ENCODE measurements around the gene NT5C.

NT5C gene

DNA sequence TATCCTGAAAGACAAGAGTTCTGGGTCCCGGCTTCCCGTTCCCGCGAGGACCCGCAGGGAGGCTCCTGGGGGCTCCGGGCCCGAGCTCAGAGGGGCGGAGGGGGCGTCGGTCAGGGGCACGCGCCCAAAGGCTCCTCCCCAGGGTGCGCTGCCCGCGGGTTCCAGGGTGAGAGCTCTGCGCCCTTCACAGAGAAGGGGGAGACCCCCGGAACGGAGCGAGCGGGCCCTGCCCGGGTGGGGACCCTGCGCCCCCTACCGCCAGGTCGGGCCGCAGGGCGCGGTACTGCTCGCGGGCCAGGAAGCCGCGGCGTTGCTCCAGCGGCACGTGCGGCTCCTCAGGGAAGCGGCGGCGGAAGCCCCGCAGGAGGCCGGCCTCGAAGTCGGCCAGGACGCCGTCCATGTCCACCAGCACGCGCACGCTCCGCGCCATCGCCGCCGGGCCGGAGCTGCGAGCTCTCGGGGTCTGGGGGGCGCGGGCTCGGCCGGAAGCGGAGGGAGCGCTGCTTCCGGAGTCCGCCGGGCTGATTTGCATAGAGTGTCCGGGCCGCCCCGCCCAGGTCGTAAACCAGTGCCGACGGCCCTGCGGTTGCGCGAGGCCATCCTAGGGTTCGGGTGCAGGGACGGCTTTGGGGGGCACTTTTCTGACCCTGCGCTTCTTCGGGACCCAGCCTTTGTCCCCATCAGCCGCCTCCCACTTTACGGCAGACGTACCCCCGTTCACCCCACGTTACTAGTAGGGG is at the start of gene NT5C:
TSS of gene NT5C (minus strand) at position 465 of the 740 bp plus-strand sequence. CDS start at position 430, 35 bp downstream.
- TF ChIP-seq CTCF (IDR thresholded peaks at IDR 0.05; ENCODE audit: control insufficient read depth, insufficient read depth, low read depth, low read length, missing control alignments): peak; percentile 61
- no peak for DNase-seq (ENCODE audit: low read depth)
- peak within 1 kb of the TSS; percentile 74 for H3K4me3 ChIP-seq (ENCODE audit: control insufficient read depth, low read depth, low read length)

DNA sequence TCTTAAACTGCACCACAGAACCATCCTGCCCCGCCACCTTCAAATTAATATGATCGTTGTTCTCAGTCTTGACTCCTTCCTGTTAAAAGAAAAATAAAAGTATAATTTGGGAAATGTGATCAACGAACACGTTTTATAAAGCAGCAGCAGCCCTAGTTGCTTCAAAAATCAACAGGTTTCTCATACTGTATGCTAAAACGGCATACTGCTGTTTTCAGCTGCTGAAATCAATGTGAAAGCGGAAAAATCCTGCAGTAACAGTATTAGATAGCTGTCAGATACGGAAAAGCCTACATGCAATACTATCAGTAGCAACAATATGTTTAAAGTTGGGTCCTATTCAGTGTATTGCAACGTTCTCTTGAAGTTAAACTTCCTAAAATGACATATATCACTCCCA is 49.6 kb upstream of the NT5C start:
- no peak for DNase-seq (ENCODE audit: low read depth)
- TF ChIP-seq CTCF (IDR thresholded peaks at IDR 0.05; ENCODE audit: control insufficient read depth, insufficient read depth, low read depth, low read length, missing control alignments): no peak
- H3K4me3 ChIP-seq (ENCODE audit: control insufficient read depth, low read depth, low read length): peak overlapping the region; percentile 97

DNA sequence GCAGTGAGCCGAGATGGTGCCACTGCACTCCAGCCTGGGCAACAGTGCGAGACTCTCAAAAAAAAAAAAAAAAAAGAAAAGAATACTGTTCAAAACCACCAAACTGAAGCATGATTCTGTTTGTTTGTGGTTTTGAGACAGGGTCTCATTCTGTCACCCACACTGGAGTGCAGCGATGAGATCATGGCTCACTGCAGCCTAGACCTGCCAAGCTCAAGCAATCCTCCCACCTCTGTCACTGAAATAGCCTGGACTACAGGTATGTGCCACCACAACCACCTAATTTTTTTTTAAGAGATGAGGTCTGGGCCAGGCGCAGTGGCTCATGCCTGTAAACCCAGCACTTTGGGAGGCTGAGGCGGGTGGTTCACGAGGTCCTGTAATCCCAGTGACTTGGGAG is 46.9 kb upstream of the NT5C start:
- no peak for DNase-seq (ENCODE audit: low read depth)
- no peak for TF ChIP-seq CTCF (IDR thresholded peaks at IDR 0.05; ENCODE audit: control insufficient read depth, insufficient read depth, low read depth, low read length, missing control alignments)
- no peak overlapping the region for H3K4me3 ChIP-seq (ENCODE audit: control insufficient read depth, low read depth, low read length)

DNA sequence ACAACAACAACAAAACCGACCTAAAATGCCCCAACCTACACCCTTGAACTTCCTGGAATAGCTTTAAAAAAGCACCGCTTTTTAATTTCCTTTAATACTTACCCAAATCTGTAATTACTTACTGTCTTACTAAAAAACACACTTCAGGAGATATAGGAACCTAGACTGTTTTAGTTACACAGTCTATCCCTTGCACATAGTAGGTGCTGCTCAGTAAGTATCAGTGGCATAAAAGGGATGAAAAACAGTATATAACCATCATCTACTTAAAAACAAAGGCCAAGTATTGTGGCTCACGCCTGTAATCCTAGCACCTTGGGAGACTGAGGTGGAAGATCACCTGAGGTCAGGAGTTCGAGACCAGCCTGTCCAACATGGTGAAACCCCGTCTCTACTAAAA is 45.1 kb upstream of the NT5C start:
- no peak for TF ChIP-seq CTCF (IDR thresholded peaks at IDR 0.05; ENCODE audit: control insufficient read depth, insufficient read depth, low read depth, low read length, missing control alignments)
- DNase-seq (ENCODE audit: low read depth): no peak
- no peak overlapping the region for H3K4me3 ChIP-seq (ENCODE audit: control insufficient read depth, low read depth, low read length)

- no peak for TF ChIP-seq CTCF (IDR thresholded peaks at IDR 0.05; ENCODE audit: control insufficient read depth, insufficient read depth, low read depth, low read length, missing control alignments)
- no peak for DNase-seq (ENCODE audit: low read depth)
- H3K4me3 ChIP-seq (ENCODE audit: control insufficient read depth, low read depth, low read length): no peak overlapping the region
Observed at GRCh38 chr17:75174996-75175395, 43.5 kb upstream of the NT5C start.

- H3K4me3 ChIP-seq (ENCODE audit: control insufficient read depth, low read depth, low read length): no peak overlapping the region
- no peak for DNase-seq (ENCODE audit: low read depth)
- TF ChIP-seq CTCF (IDR thresholded peaks at IDR 0.05; ENCODE audit: control insufficient read depth, insufficient read depth, low read depth, low read length, missing control alignments): no peak
Observed at GRCh38 chr17:75173526-75173925, 42.0 kb upstream of the NT5C start.
